ENCODE data around the gene LDLRAD3.

The LDLRAD3 gene

DNA sequence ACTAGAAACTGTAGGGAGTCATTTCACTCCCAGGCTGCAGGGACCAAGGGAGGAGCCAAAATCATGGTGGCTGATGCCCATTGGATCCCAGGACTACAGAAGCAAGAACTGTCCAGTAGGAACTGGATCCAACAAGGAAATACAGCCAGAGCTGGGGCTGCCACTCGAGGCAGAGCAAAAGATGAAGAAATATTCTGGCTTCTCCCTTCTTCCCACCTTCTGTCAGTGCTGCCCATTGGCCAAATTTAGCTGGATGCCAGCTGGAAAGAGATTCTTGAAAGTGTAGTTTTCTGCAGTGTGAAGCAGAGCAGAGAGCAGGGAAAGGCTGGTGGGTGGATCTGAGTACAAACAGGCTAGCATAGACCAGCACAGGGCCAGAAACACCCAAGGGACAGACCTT, 299.8 kb downstream of the LDLRAD3 start:
- H3K9me3 ChIP-seq (ENCODE audit: control insufficient read depth, low read length) = no peaks in the 10 kb centered on the region
- H3K4me1 ChIP-seq = no peaks in the 10 kb centered on the region
- TF ChIP-seq, protein P1, sequence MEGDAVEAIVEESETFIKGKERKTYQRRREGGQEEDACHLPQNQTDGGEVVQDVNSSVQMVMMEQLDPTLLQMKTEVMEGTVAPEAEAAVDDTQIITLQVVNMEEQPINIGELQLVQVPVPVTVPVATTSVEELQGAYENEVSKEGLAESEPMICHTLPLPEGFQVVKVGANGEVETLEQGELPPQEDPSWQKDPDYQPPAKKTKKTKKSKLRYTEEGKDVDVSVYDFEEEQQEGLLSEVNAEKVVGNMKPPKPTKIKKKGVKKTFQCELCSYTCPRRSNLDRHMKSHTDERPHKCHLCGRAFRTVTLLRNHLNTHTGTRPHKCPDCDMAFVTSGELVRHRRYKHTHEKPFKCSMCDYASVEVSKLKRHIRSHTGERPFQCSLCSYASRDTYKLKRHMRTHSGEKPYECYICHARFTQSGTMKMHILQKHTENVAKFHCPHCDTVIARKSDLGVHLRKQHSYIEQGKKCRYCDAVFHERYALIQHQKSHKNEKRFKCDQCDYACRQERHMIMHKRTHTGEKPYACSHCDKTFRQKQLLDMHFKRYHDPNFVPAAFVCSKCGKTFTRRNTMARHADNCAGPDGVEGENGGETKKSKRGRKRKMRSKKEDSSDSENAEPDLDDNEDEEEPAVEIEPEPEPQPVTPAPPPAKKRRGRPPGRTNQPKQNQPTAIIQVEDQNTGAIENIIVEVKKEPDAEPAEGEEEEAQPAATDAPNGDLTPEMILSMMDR (IDR thresholded peaks at IDR 0.05) = no peak
- no peak overlapping the region for H3K4me2 ChIP-seq (ENCODE audit: low read length)
- H3K36me3 ChIP-seq (ENCODE audit: control insufficient read depth, insufficient read depth, low read length) = no peaks in the 10 kb centered on the region
- H3K27ac ChIP-seq = no peak overlapping the region
- no peaks in the 10 kb centered on the region for H3K79me2 ChIP-seq
- no peaks in the 10 kb centered on the region for H3K27me3 ChIP-seq (ENCODE audit: control insufficient read depth, insufficient read depth, low read length)
- no peak overlapping the region for H3K4me3 ChIP-seq (ENCODE audit: low read depth, low read length)
- no peak overlapping the region for H2AFZ ChIP-seq
- H3K9ac ChIP-seq = no peak overlapping the region

DNA sequence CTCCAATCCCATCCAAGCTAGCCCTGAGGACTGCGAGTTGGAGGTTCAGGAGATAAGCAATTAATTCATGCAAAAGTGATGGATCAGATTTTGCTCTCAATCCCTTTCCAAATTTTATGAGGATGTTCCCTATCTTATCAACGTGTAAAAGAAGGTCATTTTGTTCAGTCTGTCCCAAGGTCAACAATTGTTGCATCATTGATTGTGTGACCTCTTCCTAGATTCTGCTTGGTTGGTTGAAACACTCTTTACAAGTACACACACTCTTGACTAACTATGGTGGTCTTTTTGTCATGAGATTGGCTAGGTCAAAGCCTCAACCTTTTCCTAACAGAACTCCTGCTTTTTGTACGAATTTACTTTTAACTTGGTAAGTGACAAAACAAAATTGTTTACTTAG, 303.6 kb downstream of the LDLRAD3 start:
- no peak overlapping the region for H3K4me2 ChIP-seq (ENCODE audit: low read length)
- H3K36me3 ChIP-seq (ENCODE audit: control insufficient read depth, insufficient read depth, low read length) = no peaks in the 10 kb centered on the region
- H3K9me3 ChIP-seq (ENCODE audit: control insufficient read depth, low read length) = no peaks in the 10 kb centered on the region
- H3K27ac ChIP-seq = no peak overlapping the region
- no peaks in the 10 kb centered on the region for H3K4me1 ChIP-seq
- no peak overlapping the region for H3K9ac ChIP-seq
- TF ChIP-seq, protein P1 (IDR thresholded peaks at IDR 0.05) = no peak
- H3K27me3 ChIP-seq (ENCODE audit: control insufficient read depth, insufficient read depth, low read length) = no peaks in the 10 kb centered on the region
- H2AFZ ChIP-seq = no peak overlapping the region
- no peaks in the 10 kb centered on the region for H3K79me2 ChIP-seq
- H3K4me3 ChIP-seq (ENCODE audit: low read depth, low read length) = no peak overlapping the region

DNA sequence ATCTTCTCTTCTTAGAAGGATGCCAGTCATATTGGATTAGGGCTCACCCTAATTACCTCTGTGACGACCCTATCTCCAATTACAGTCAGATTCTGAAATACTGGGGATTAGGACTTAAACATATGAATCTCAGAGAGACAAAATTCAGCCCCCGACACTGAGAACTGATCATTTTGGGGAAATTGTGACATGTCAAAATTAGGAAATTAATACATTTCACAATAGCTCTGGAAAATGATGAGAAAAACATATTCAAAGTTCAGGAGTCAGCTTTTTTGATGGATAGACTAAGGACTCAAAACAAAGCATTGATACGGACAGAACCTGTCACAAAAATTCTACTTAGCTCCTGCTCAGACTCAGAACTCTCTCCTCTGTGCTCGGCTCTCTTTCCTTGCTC, 304.6 kb downstream of the LDLRAD3 start:
- Histone ChIP-seq H3K9ac (no peak overlapping the region), H3K27ac (no peak overlapping the region), H3K27me3 (ENCODE audit: control insufficient read depth, insufficient read depth, low read length) (no peaks in the 10 kb centered on the region), H3K4me2 (ENCODE audit: low read length) (no peak overlapping the region), H3K36me3 (ENCODE audit: control insufficient read depth, insufficient read depth, low read length) (no peaks in the 10 kb centered on the region), H3K79me2 (no peaks in the 10 kb centered on the region), H3K9me3 (ENCODE audit: control insufficient read depth, low read length) (no peaks in the 10 kb centered on the region), H3K4me1 (no peaks in the 10 kb centered on the region), H3K4me3 (ENCODE audit: low read depth, low read length) (no peak overlapping the region), H2AFZ (no peak overlapping the region)
- TF ChIP-seq, protein P1 (IDR thresholded peaks at IDR 0.05) = no peak

- Histone ChIP-seq H3K4me3 (ENCODE audit: low read depth, low read length) (no peak overlapping the region), H3K4me2 (ENCODE audit: low read length) (no peak overlapping the region), H3K9ac (no peak overlapping the region), H3K9me3 (ENCODE audit: control insufficient read depth, low read length) (no peaks in the 10 kb centered on the region), H3K27ac (no peak overlapping the region), H3K4me1 (no peaks in the 10 kb centered on the region), H3K27me3 (ENCODE audit: control insufficient read depth, insufficient read depth, low read length) (no peaks in the 10 kb centered on the region), H2AFZ (no peak overlapping the region), H3K79me2 (no peaks in the 10 kb centered on the region), H3K36me3 (ENCODE audit: control insufficient read depth, insufficient read depth, low read length) (no peaks in the 10 kb centered on the region)
- TF ChIP-seq, protein P1 (IDR thresholded peaks at IDR 0.05) = no peak
Observed at GRCh38 chr11:36249246-36249645, 305.4 kb downstream of the LDLRAD3 start.

DNA sequence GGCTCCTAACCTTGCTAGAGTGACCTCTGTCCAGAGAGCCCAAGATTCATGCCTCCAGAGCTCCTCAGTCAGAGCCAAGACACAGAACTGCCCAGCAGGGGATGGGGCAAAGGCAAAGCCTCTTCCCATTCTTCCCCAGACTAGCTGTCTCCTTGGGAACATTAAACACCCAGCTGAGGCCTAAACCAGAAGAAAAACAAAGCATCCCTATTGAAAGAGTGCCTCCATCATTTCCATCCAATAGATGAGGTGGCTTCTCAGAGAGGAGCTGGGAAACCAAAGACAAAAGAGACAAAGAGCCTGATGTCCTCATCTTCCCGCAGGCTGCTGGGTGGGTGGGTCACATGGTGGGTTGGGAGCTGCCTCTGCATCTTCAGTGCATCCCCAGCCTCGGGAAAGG, 308.0 kb downstream of the LDLRAD3 start:
- Histone ChIP-seq H3K27ac (no peak overlapping the region), H3K79me2 (no peaks in the 10 kb centered on the region), H3K27me3 (ENCODE audit: control insufficient read depth, insufficient read depth, low read length) (no peaks in the 10 kb centered on the region), H3K9ac (no peak overlapping the region), H3K36me3 (ENCODE audit: control insufficient read depth, insufficient read depth, low read length) (no peaks in the 10 kb centered on the region), H3K4me3 (ENCODE audit: low read depth, low read length) (no peak overlapping the region), H3K4me1 (no peaks in the 10 kb centered on the region), H3K9me3 (ENCODE audit: control insufficient read depth, low read length) (no peaks in the 10 kb centered on the region), H2AFZ (no peak overlapping the region), H3K4me2 (ENCODE audit: low read length) (no peak overlapping the region)
- TF ChIP-seq, protein P1 (IDR thresholded peaks at IDR 0.05) = no peak
